HepG2 (cell line): ENCODE measurements around the gene MAN1A2. TPM values are rescaled to one million over a fixed set of nuclear protein-coding genes. Genes with fewer than 3 reads are reported as not detected.

Experiments used
- EED ChIP-seq: sonication (generic); formaldehyde crosslinking; IDR thresholded peaks from 2 replicates; pipeline ENCODE4 v1.5.0; 2020; ENCODE audit warnings: mild to moderate bottlenecking, missing genetic modification reagents
- ETV6 ChIP-seq: sonication (generic); formaldehyde crosslinking; conservative IDR thresholded peaks from 2 replicates; pipeline ENCODE4 v1.4.0; 2020; ENCODE audit warnings: missing genetic modification reagents
- GMEB1 ChIP-seq: sonication (generic); formaldehyde crosslinking; IDR thresholded peaks from 2 replicates; pipeline ENCODE4 v1.5.1; 2020; ENCODE audit warnings: missing genetic modification reagents, mild to moderate bottlenecking, borderline replicate concordance
- GMEB2 ChIP-seq: IDR thresholded peaks from 2 replicates; pipeline ENCODE4 v1.6.1; 2016; ENCODE audit warnings: missing biosample characterization, missing genetic modification reagents, low read depth
- HIC2 ChIP-seq: sonication (generic); formaldehyde crosslinking; IDR thresholded peaks from 2 replicates; pipeline ENCODE4 v1.9.0; 2022; ENCODE audit warnings: low read depth, missing genetic modification reagents
- HINFP ChIP-seq: sonication (generic); formaldehyde crosslinking; IDR thresholded peaks from 2 replicates; pipeline ENCODE4 v1.4.0; 2020; ENCODE audit warnings: low read depth, mild to moderate bottlenecking, missing genetic modification reagents
- HNF1B ChIP-seq: sonication (generic); formaldehyde crosslinking; IDR thresholded peaks from 2 replicates; pipeline ENCODE4 v1.5.1; 2020; ENCODE audit warnings: mild to moderate bottlenecking, moderate library complexity, missing genetic modification reagents
- KMT2B ChIP-seq: IDR thresholded peaks from 2 replicates; pipeline ENCODE4 v1.6.1; 2016; ENCODE audit warnings: missing genetic modification reagents, missing compliant biosample characterization
- MLLT10 ChIP-seq: sonication (generic); formaldehyde crosslinking; IDR thresholded peaks from 2 replicates; pipeline ENCODE4 v1.4.0; 2020; ENCODE audit warnings: missing genetic modification reagents
- MXD4 ChIP-seq: IDR thresholded peaks from 2 replicates; pipeline ENCODE4 v1.6.1; 2016; ENCODE audit warnings: mild to moderate bottlenecking, missing biosample characterization, missing genetic modification reagents
- NR2C2 ChIP-seq: sonication (generic); formaldehyde crosslinking; IDR thresholded peaks from 2 replicates; pipeline ENCODE4 v1.4.0; 2020; ENCODE audit warnings: missing genetic modification reagents, mild to moderate bottlenecking, moderate library complexity, borderline replicate concordance
- RBAK ChIP-seq: sonication (generic); formaldehyde crosslinking; IDR thresholded peaks from 2 replicates; pipeline ENCODE4 v1.5.1; 2020; ENCODE audit warnings: mild to moderate bottlenecking, missing genetic modification reagents
- SOX5 ChIP-seq: IDR thresholded peaks from 2 replicates; pipeline ENCODE4 v1.6.1; 2016; ENCODE audit warnings: borderline replicate concordance
- TGIF2 ChIP-seq: IDR thresholded peaks from 2 replicates; pipeline ENCODE4 v1.6.1; 2016; ENCODE audit warnings: control low read depth, missing compliant biosample characterization
- ZBTB25 ChIP-seq: IDR thresholded peaks from 2 replicates; pipeline ENCODE4 v1.6.1; 2018; ENCODE audit warnings: missing genetic modification reagents
- ZNF468 ChIP-seq: sonication (generic); formaldehyde crosslinking; IDR thresholded peaks from 2 replicates; pipeline ENCODE4 v1.8.0; 2022; ENCODE audit warnings: mild to moderate bottlenecking, moderate library complexity, missing genetic modification reagents
- ZSCAN20 ChIP-seq: sonication (generic); formaldehyde crosslinking; IDR thresholded peaks from 2 replicates; pipeline ENCODE4 v1.4.0; 2020; ENCODE audit warnings: missing genetic modification reagents, mild to moderate bottlenecking, borderline replicate concordance
- ZUFSP ChIP-seq: sonication (generic); formaldehyde crosslinking; IDR thresholded peaks from 2 replicates; pipeline ENCODE4 v1.9.0; 2021; ENCODE audit warnings: missing genetic modification reagents, mild to moderate bottlenecking, borderline replicate concordance
- polyA plus RNA-seq, 8 experiments: library from polyadenylated mRNA; depleted of rRNA in 3 of 8; stranded (reverse) in 7 of 8; unstranded in 1 of 8; fragments of >200 nt; fragmentation: Illumina TruSeq in 4 of 8; extraction: Trizol in 4 of 8; gene quantifications; 2 replicates each; pipeline versions ENCODE4 v1.2.1 to v1.2.3, GENCODE V29; 2011 to 2016; ENCODE audit warnings: low read depth in 4 of 8, missing spikeins in 1 of 8, mixed read lengths in 1 of 8; ENCODE audit not compliant: insufficient read depth in 1 of 8
- total RNA-seq, 5 experiments: library from RNA; depleted of rRNA; stranded (reverse); fragments of >200 nt; fragmentation: Illumina TruSeq; extraction: Trizol; gene quantifications; 2 replicates each; pipeline ENCODE4 v1.2.3, GENCODE V29; 2016; ENCODE audit warnings: low read depth in 1 of 5

Gene MAN1A2
- total and polyA plus RNA-seq, 2 of the 13 experiments (the other 11 are each of a cell fraction or from before 2014, with no cell fraction given), result 8.0 to 19.9 TPM

- no peak for TF ChIP-seq GMEB2
- TF ChIP-seq ZNF468 (CRISPR knock-in tag), result no peak
- no peak for TF ChIP-seq HIC2 (CRISPR knock-in tag)
- TF ChIP-seq EED (CRISPR knock-in tag), result no peak
- no peak for TF ChIP-seq ZUFSP (CRISPR knock-in tag)
- TF ChIP-seq TGIF2 (CRISPR knock-in tag), result no peak
- no peak for TF ChIP-seq MLLT10 (CRISPR knock-in tag)
- no peak for TF ChIP-seq RBAK (CRISPR knock-in tag)
- no peak for TF ChIP-seq NR2C2
- no peak for TF ChIP-seq MXD4 (CRISPR knock-in tag)
- peak; percentile 23; the same call in 1 of the 2 replicates for TF ChIP-seq SOX5 (CRISPR knock-in tag)
- TF ChIP-seq ETV6 (CRISPR knock-in tag), result no peak
- TF ChIP-seq GMEB1 (CRISPR knock-in tag), result no peak
- no peak for TF ChIP-seq ZBTB25
- no peak for TF ChIP-seq ZSCAN20 (CRISPR knock-in tag)
- TF ChIP-seq KMT2B (CRISPR knock-in tag), result no peak
- no peak for TF ChIP-seq HINFP
- 0 out of 2 replicates have a peak, but pooled peaks have one; percentile 35 for TF ChIP-seq HNF1B
These were observed 177.4 kb downstream of the MAN1A2 start (continued) for GRCh38 chr1:117544509-117545109.
